Aorta (tissue), 5 donors: Measurements from ENCODE around the gene ABTB2. TPM values are rescaled to one million over a fixed set of nuclear protein-coding genes. Genes with fewer than 3 reads are reported as not detected.

Source experiments
- ATAC-seq: fragments of 200-7000 bp; cut with Tn5 transposase; one replicate; pipeline ENCODE4 v1.9.1; 2022; ENCODE audit warnings: moderate library complexity; ENCODE audit not compliant: low FRiP score
- DNase-seq, 2 donors: peaks; one replicate each; pipeline ENCODE4 v3.0.0-alpha.2; 2020
- H3K27ac ChIP-seq, 2 donors: one replicate each; pipeline ENCODE4 v1.5.1; 2013; ENCODE audit warnings: low read length in 2 of 2, mild to moderate bottlenecking in 2 of 2, moderate library complexity in 2 of 2, control low read depth in 1 of 2, inconsistent platforms in 1 of 2, low read depth in 1 of 2
- H3K27me3 ChIP-seq, 2 donors: one replicate each; pipeline ENCODE4 v1.6.1; 2013; ENCODE audit warnings: control low read depth in 1 of 2, low read length in 1 of 2, mild to moderate bottlenecking in 1 of 2, moderate library complexity in 1 of 2; ENCODE audit not compliant: insufficient read depth in 2 of 2, control insufficient read depth in 1 of 2
- H3K36me3 ChIP-seq, 2 donors: one replicate each; pipeline ENCODE4 v1.6.1; 2013; ENCODE audit warnings: control low read depth in 1 of 2, low read length in 1 of 2, mild to moderate bottlenecking in 1 of 2; ENCODE audit not compliant: insufficient read depth in 2 of 2, control insufficient read depth in 1 of 2
- H3K4me1 ChIP-seq, 2 donors: one replicate each; pipeline ENCODE4 v1.6.1; 2013; ENCODE audit warnings: low read length in 2 of 2, control low read depth in 1 of 2, mild to moderate bottlenecking in 1 of 2, moderate library complexity in 1 of 2; ENCODE audit not compliant: insufficient read depth in 2 of 2, control insufficient read depth in 1 of 2
- H3K4me3 ChIP-seq, 2 donors: one replicate each; pipeline ENCODE4 v1.5.1; 2013; ENCODE audit warnings: low read length in 2 of 2, control low read depth in 1 of 2, mild to moderate bottlenecking in 1 of 2
- H3K9me3 ChIP-seq: one replicate; pipeline ENCODE4 v1.6.1; 2013; ENCODE audit warnings: mild to moderate bottlenecking, low read length; ENCODE audit not compliant: control insufficient read depth
- WGBS, 2 donors: extraction: QIAGEN DNeasy Blood & Tissue Kit; methylation state at CpG; one replicate each; pipeline ENCODE4 v1.1.7; 2013; 5-methylcytosine and 5-hydroxymethylcytosine counted together
- intact Hi-C, 2 donors: fragments of 100-400 bp; cut with DNase I; formaldehyde crosslinking; loops; one replicate each; pipeline versions ENCODE4 v1.14.2 to v1.15.0; 2022
- polyA plus RNA-seq, 2 donors: library from polyadenylated mRNA; stranded (reverse); fragments of 200-250 nt; gene quantifications; one replicate each; pipeline ENCODE4 v1.2.3, GENCODE V29; 2013
- total RNA-seq, 2 donors: library from RNA; stranded (reverse); fragmentation: NEBNext Ultra II Directional; extraction: Animal tissue kit (Norgen Biotek cat#: 25700); gene quantifications; one replicate each; pipeline ENCODE4 v1.2.1, GENCODE V29; 2021
- donor health status: healthy with polysubstance abuse.
- donor health status: Bipolar disorder and iron deficiency.
- donor health status: DM: no; HTN: no; CAD: no.
- donor health status: DM: no; HTN: no; CAD: no.
- donor health status: DM: yes; HTN: yes; CAD: no.

Gene ABTB2
- total and polyA plus RNA-seq, 4 donors, result 2.9 to 11.4 (median 6.9) TPM

DNA sequence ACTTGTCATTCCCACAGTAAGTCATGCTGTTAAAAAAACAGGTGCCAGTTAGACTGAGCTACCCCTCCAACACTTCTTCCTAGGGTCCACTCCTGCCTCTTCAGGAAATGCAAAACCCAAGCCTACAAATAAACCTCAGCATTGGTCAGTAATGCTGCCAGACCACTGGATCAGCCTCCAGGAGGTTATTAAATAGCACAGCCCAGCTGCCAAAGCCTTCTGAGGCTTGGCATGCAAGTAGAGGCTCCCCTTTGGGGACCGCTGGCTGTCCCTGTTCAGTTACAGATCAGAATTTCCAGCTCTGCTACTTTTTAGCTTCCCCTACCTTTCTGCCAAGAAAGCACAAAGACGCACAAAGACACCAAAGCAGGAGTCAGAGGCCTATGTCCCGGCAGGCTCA, 33.3 kb downstream of the ABTB2 start:
- Histone ChIP-seq H3K4me1 (peaks cover 8 to 10% of the 10 kb centered on the region in 2 donors), H3K4me3 (no peak overlapping the region), H3K27ac (peak overlapping the region in 1 of 2 donors; percentile 17), H3K27me3 (no peaks in the 10 kb centered on the region), H3K9me3 (no peaks in the 10 kb centered on the region), H3K36me3 (no peaks in the 10 kb centered on the region)
- DNase-seq (no peak), ATAC-seq (no peak)
- WGBS, 2 donors, result 9 to 14% methylated on average over 3 of the region's 3 CpGs
- intact Hi-C loops, result no loop called here

DNA sequence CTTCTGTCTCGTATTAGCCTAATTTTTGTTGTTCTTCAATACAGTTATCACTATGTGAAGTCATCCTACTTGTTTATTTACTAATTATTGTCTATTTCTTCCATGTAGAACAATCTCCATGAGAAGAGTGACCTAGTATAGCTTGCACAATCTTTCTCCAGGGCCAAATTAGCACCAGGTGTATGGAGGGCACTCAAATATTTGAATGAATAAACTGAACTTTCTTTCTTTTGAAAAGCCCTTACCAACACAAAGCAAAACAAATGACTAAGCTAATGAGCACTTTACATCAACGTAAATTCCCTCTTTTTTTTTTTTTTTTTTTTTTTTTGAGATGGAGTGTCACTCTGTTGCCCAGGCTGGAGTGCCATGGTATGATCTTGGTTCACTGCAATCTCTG, 34.2 kb downstream of the ABTB2 start:
- Histone ChIP-seq H3K27me3 (no peaks in the 10 kb centered on the region), H3K27ac (no peak overlapping the region), H3K36me3 (no peaks in the 10 kb centered on the region), H3K4me1 (peaks cover 7 to 10% of the 10 kb centered on the region in 2 donors), H3K9me3 (no peaks in the 10 kb centered on the region), H3K4me3 (no peak overlapping the region)
- intact Hi-C loops, result no loop called here
- ATAC-seq (no peak), DNase-seq (no peak)
- 65 to 79% methylated on average over 2 of the region's 2 CpGs for WGBS, 2 donors

DNA sequence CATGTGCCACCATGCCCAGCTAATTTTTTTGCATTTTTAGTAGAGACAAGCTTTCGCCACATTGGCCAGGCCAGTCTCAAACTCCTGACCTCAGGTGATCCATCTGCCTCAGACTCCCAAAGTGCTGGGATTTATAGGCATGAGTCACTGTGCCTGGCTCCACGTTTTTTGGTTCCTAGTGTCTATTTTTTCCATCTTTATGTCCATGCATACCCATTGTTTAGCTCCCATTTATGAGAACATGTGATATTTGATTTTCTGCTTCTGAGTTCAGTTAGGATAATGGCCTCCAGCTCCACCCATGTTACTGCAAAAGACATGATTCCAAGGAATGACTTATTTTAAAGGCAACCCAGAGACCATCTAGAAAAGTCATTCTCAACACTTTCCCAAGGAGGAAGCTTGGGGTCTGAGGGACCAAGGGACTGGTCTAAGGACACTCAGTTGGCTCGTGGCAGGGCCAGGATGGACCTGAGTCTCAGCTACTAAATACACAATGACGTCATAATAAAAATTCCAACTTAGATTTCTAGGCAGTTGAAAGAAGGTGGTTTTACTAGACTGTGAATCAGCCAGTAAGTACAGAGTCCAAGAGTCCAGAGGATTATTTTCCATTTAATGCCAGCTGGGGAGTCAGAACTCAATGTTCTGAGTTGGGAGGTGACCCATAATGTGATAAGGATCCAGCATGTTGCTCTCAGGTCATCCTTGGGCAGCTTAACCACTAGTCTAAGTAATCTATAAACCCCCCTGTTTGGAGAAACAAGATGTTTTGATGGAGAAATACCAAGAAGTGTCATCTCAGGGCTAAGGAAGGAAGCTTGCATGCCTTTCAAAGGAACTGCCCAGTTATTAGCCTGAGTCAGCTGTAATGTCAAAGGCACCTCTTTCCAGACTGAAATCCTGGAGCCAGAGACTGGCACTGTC, 39.4 kb downstream of the ABTB2 start:
- H3K4me1 ChIP-seq, result peaks cover 2% of the 10 kb centered on the region in 2 donors
- WGBS, 2 donors, result 28 to 34% methylated on average over 4 of the region's 4 CpGs
- no peaks in the 10 kb centered on the region for H3K27me3 ChIP-seq
- DNase-seq (no peak), ATAC-seq (peak; percentile 37)
- peak overlapping the region in 1 of 2 donors; percentile 59 for H3K27ac ChIP-seq
- no peaks in the 10 kb centered on the region for H3K9me3 ChIP-seq
- no peaks in the 10 kb centered on the region for H3K36me3 ChIP-seq
- no peak overlapping the region for H3K4me3 ChIP-seq
- intact Hi-C loops, result no loop called here

DNA sequence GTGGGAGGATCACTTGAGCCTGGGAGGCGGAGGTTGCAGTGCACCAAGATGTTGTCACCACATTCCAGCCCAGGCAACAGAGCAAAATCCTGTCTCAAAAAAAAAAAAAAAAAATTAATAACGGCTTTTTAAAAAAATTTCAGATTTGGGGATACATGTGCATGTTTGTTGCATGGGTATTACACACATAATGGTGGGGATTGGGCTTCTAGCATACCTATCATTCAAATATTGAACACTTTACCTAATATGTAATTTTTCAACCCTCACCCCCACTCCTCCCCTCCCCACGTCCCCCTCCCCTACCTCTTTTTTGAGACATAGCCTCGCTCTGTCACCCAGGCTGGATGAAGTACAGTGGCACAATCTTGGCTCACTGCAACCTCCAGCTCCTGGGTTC, 40.1 kb downstream of the ABTB2 start:
- 72 to 91% methylated on average over 4 of the region's 4 CpGs for WGBS, 2 donors
- DNase-seq (no peak), ATAC-seq (no peak)
- Histone ChIP-seq H3K4me3 (no peak overlapping the region), H3K27me3 (no peaks in the 10 kb centered on the region), H3K36me3 (no peaks in the 10 kb centered on the region), H3K9me3 (no peaks in the 10 kb centered on the region), H3K27ac (no peak overlapping the region), H3K4me1 (peaks cover 0 to 2% of the 10 kb centered on the region in 2 donors)
- intact Hi-C loops, result no loop called here

DNA sequence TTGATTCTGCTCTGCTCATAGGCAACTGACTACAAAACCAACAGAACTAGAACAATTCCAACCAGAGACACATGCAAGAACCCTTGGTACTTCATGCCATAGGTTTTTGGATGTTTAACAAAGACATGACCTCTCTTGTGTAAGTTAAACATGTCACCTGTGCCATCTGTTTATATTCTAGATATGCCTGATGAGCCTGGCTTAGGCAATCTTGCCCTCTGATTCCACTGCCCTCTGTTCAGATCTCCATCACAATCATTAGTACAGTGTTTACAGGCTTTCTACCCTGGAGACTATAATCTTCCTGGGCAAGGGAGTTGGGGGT, 40.8 kb downstream of the ABTB2 start:
- no peak for ATAC-seq
- H3K4me1 ChIP-seq, result peaks cover 0 to 2% of the 10 kb centered on the region in 2 donors
- H3K27ac ChIP-seq, result no peak overlapping the region
- H3K4me3 ChIP-seq, result no peak overlapping the region
- no peaks in the 10 kb centered on the region for H3K9me3 ChIP-seq
- no peak for DNase-seq
- H3K27me3 ChIP-seq, result no peaks in the 10 kb centered on the region
- H3K36me3 ChIP-seq, result no peaks in the 10 kb centered on the region
- intact Hi-C loops, result no loop called here

DNA sequence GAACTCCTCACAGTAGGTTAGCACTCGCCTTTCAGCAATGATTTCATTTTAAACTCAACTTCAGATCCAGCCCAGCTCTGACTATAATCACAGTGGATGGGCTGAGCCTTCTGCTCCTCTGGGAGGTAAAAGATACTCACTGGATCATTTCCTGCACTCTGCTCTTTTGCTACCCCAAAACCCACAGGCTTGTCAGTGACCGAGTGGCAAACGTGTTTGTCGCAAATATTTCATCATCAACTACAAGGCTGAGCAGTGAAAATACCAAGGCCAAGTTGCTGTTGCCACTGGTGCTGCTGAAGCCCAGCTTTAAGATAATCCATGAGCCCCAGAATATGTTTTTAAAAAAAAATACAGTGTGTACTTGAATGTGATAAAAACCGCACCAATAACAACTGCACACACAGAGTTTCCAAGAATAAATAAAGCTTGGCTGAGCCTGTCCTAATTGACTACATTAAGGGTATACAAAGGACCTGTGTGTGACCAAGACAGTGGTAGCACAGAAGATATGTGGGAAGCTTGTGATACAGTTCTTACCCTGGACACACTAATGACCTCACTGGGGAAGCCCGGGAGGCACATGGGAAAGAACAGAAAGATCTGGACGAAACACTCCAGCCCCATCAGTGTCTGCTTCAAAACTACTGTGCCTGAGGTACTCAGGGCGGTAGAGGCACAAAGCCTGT, 41.3 kb downstream of the ABTB2 start:
- DNase-seq (no peak), ATAC-seq (no peak)
- intact Hi-C loops, result no loop called here
- no peaks in the 10 kb centered on the region for H3K36me3 ChIP-seq
- WGBS, 2 donors, result 67 to 70% methylated on average over 8 of the region's 8 CpGs
- no peaks in the 10 kb centered on the region for H3K9me3 ChIP-seq
- H3K27ac ChIP-seq, result no peak overlapping the region
- no peak overlapping the region for H3K4me3 ChIP-seq
- H3K27me3 ChIP-seq, result no peaks in the 10 kb centered on the region
- H3K4me1 ChIP-seq, result peaks cover 0 to 2% of the 10 kb centered on the region in 2 donors

DNA sequence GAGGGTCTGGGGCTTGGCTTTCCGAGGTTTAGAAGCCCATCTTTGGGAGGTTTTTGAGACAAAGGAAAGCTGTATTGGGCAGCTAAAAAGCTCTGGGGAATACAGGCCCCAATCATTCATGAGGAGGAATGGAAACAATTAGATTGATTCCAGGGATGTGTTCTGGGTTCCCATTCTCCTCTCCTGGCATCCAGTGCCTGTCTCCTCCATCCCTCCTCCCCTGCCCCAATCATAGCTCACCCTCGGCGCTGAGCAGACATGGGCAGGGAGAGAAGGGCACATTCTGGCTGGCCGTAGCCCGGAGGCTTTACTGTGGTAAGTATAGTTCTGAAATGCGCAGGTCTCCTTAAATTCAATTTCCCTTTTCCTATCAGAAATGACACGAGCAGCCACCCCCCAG, 42.4 kb downstream of the ABTB2 start:
- intact Hi-C loops, result no loop called here

DNA sequence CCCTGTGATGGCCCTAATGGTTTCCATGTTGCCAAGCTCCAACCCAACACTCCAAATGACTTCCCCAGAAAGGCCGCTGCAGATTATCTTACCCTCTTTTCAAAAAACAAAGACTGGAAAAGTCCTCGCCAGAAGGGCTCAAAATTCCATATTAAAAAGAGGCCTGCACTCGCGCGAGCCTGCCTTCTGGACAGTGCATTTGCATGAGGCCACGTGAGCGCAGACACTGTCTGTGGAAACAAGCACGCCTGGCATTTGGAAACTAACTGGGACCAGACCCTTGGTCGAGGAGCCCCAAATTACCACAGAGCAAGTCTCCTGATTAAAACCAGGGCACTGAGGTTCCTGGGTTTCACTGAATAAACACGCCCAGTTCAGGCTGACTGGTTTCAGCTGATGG, 42.9 kb downstream of the ABTB2 start:
- no peaks in the 10 kb centered on the region for H3K9me3 ChIP-seq
- peaks cover 0 to 2% of the 10 kb centered on the region in 2 donors for H3K4me1 ChIP-seq
- H3K27ac ChIP-seq, result no peak overlapping the region
- H3K4me3 ChIP-seq, result no peak overlapping the region
- no peak for DNase-seq
- intact Hi-C loops, result loop anchor here in 1 of 2 donors (5.0 kb wide), 1 partner anchor 43 kb away; no protein-coding TSS in a partner anchor
- H3K27me3 ChIP-seq, result no peaks in the 10 kb centered on the region
- no peak for ATAC-seq
- H3K36me3 ChIP-seq, result no peaks in the 10 kb centered on the region
- 94 to 95% methylated on average over 10 of the region's 10 CpGs for WGBS, 2 donors

More for the DNA sequence above, 42.4 kb downstream of the ABTB2 start:
- Histone ChIP-seq H3K27ac (no peak overlapping the region), H3K9me3 (no peaks in the 10 kb centered on the region), H3K4me3 (no peak overlapping the region), H3K4me1 (peaks cover 0 to 2% of the 10 kb centered on the region in 2 donors), H3K36me3 (no peaks in the 10 kb centered on the region), H3K27me3 (no peaks in the 10 kb centered on the region)
- DNase-seq (no peak), ATAC-seq (no peak)
- 90 to 94% methylated on average over 6 to 7 of the region's 7 CpGs for WGBS, 2 donors
